SK-N-SH treated with all-trans-retinoic acid at 6 μM for 48 hours (cell line): ENCODE measurements around the gene ANO10.

Experiments used
- ATAC-seq: fragments of 200-7000 bp; cut with Tn5 transposase; 3 replicates; pipeline ENCODE4 v1.9.1; 2020; ENCODE audit warnings: mild to moderate bottlenecking, moderate library complexity
- ARNTL ChIP-seq: fragments of 450-650 bp; formaldehyde crosslinking; IDR thresholded peaks from 2 replicates; pipeline ENCODE4 v1.5.0; 2020; ENCODE audit warnings: low read depth, mild to moderate bottlenecking, moderate library complexity, borderline replicate concordance
- BACH2 ChIP-seq: fragments of 250-450 bp; sonication (Bioruptor Pico); IDR thresholded peaks from 2 replicates; pipeline ENCODE4 v1.9.0; 2021; ENCODE audit warnings: mild to moderate bottlenecking, borderline replicate concordance
- CREB5 ChIP-seq: fragments of 250-450 bp; sonication (Bioruptor Pico); IDR thresholded peaks from 2 replicates; pipeline ENCODE4 v1.5.1; 2020; ENCODE audit warnings: low read depth, mild to moderate bottlenecking, moderate library complexity
- CSDC2 ChIP-seq: fragments of 250-450 bp; sonication (Bioruptor Pico); IDR thresholded peaks from 2 replicates; pipeline ENCODE4 v1.5.0; 2020; ENCODE audit warnings: mild to moderate bottlenecking, moderate library complexity
- CSRNP3 ChIP-seq: fragments of 250-450 bp; sonication (Bioruptor Pico); IDR thresholded peaks from 2 replicates; pipeline ENCODE4 v1.5.1; 2021; ENCODE audit warnings: mild to moderate bottlenecking, moderate library complexity
- ESRRG ChIP-seq: fragments of 250-450 bp; sonication (Bioruptor Pico); IDR thresholded peaks from 2 replicates; pipeline ENCODE4 v1.6.1; 2021; ENCODE audit warnings: mild to moderate bottlenecking
- GLIS3 ChIP-seq: fragments of 250-450 bp; sonication (Bioruptor Pico); IDR thresholded peaks from 2 replicates; pipeline ENCODE4 v1.5.0; 2020; ENCODE audit warnings: mild to moderate bottlenecking, moderate library complexity
- OSR1 ChIP-seq: fragments of 250-450 bp; sonication (Bioruptor Pico); IDR thresholded peaks from 2 replicates; pipeline ENCODE4 v1.8.0; 2022; ENCODE audit warnings: moderate library complexity, mild to moderate bottlenecking, inconsistent platforms
- PATZ1 ChIP-seq: fragments of 250-450 bp; sonication (Bioruptor Pico); IDR thresholded peaks from 2 replicates; pipeline ENCODE4 v1.8.0; 2020; ENCODE audit warnings: mild to moderate bottlenecking, moderate library complexity, borderline replicate concordance
- POU6F1 ChIP-seq: fragments of 250-450 bp; sonication (Bioruptor Pico); IDR thresholded peaks from 2 replicates; pipeline ENCODE4 v1.8.0; 2021; ENCODE audit warnings: low read depth, mild to moderate bottlenecking, moderate library complexity, borderline replicate concordance
- PPARA ChIP-seq: fragments of 250-450 bp; sonication (Bioruptor Pico); IDR thresholded peaks from 2 replicates; pipeline ENCODE4 v1.5.0; 2020; ENCODE audit warnings: mild to moderate bottlenecking, borderline replicate concordance
- RARB ChIP-seq: fragments of 250-450 bp; sonication (Bioruptor Pico); IDR thresholded peaks from 2 replicates; pipeline ENCODE4 v1.8.0; 2021; ENCODE audit warnings: mild to moderate bottlenecking, moderate library complexity
- SNAI2 ChIP-seq: fragments of 250-450 bp; sonication (Bioruptor Pico); IDR thresholded peaks from 2 replicates; pipeline ENCODE4 v1.5.0; 2020; ENCODE audit warnings: mild to moderate bottlenecking, moderate library complexity
- TCF4 ChIP-seq: fragments of 250-450 bp; sonication (Bioruptor Pico); IDR thresholded peaks from 2 replicates; pipeline ENCODE4 v1.8.0; 2021; ENCODE audit warnings: mild to moderate bottlenecking, moderate library complexity, borderline replicate concordance
- TOX ChIP-seq: fragments of 250-450 bp; sonication (Bioruptor Pico); IDR thresholded peaks from 2 replicates; pipeline ENCODE4 v1.8.0; 2021; ENCODE audit warnings: mild to moderate bottlenecking, moderate library complexity, borderline replicate concordance
- TSHZ2 ChIP-seq: fragments of 250-450 bp; sonication (Bioruptor Pico); IDR thresholded peaks from 2 replicates; pipeline ENCODE4 v1.5.0; 2020; ENCODE audit warnings: mild to moderate bottlenecking, moderate library complexity
- ZFP3 ChIP-seq: fragments of 250-450 bp; sonication (Bioruptor Pico); IDR thresholded peaks from 2 replicates; pipeline ENCODE4 v1.5.0; 2020; ENCODE audit warnings: mild to moderate bottlenecking, moderate library complexity
- ZFP30 ChIP-seq: fragments of 450-650 bp; formaldehyde crosslinking; IDR thresholded peaks from 2 replicates; pipeline ENCODE4 v1.5.0; 2022; ENCODE audit warnings: mild to moderate bottlenecking, moderate library complexity
- ZNF565 ChIP-seq: fragments of 450-650 bp; formaldehyde crosslinking; conservative IDR thresholded peaks from 2 replicates; pipeline ENCODE4 v1.5.0; 2020; ENCODE audit warnings: low read depth, mild to moderate bottlenecking, moderate library complexity
- ZNF70 ChIP-seq: fragments of 450-650 bp; formaldehyde crosslinking; IDR thresholded peaks from 2 replicates; pipeline ENCODE4 v1.5.0; 2020; ENCODE audit warnings: mild to moderate bottlenecking, moderate library complexity
- ZNF8 ChIP-seq: fragments of 450-650 bp; formaldehyde crosslinking; IDR thresholded peaks from 2 replicates; pipeline ENCODE4 v1.5.0; 2020; ENCODE audit warnings: mild to moderate bottlenecking, moderate library complexity

The ANO10 gene

GRCh38 chr3:43632269-43632733 lies 10.5 kb upstream of the ANO10 start:
- peak; percentile 96 for ATAC-seq
- TF ChIP-seq BACH2 (CRISPR knock-in tag): no peak
- TF ChIP-seq ARNTL (CRISPR knock-in tag): no peak
- TF ChIP-seq TCF4 (CRISPR knock-in tag): no peak
- no peak for TF ChIP-seq PPARA (CRISPR knock-in tag)
- TF ChIP-seq CSDC2 (CRISPR knock-in tag): no peak
- no peak for TF ChIP-seq TSHZ2 (CRISPR knock-in tag)
- no peak for TF ChIP-seq TOX (CRISPR knock-in tag)
- no peak for TF ChIP-seq CREB5 (CRISPR knock-in tag)
- no peak for TF ChIP-seq ZNF565 (CRISPR knock-in tag)
- no peak for TF ChIP-seq GLIS3

- no peak for TF ChIP-seq ARNTL (CRISPR knock-in tag)
- TF ChIP-seq ZNF70 (CRISPR knock-in tag): no peak
- TF ChIP-seq ZFP3 (CRISPR knock-in tag): no peak
- TF ChIP-seq CSDC2 (CRISPR knock-in tag): no peak
- no peak for TF ChIP-seq CSRNP3 (CRISPR knock-in tag)
- TF ChIP-seq ZNF8 (CRISPR knock-in tag): no peak
- no peak for TF ChIP-seq GLIS3
- no peak for TF ChIP-seq POU6F1
- no peak for TF ChIP-seq TOX (CRISPR knock-in tag)
- TF ChIP-seq RARB: no peak
- TF ChIP-seq ZNF565 (CRISPR knock-in tag): no peak
- TF ChIP-seq PPARA (CRISPR knock-in tag): no peak
- TF ChIP-seq TCF4 (CRISPR knock-in tag): no peak
- ATAC-seq: no peak
These were observed 7.9 kb upstream of the ANO10 start for GRCh38 chr3:43629741-43630140.

GRCh38 chr3:43629257-43629656 lies 7.4 kb upstream of the ANO10 start:
- no peak for ATAC-seq
- no peak for TF ChIP-seq SNAI2 (CRISPR knock-in tag)
- TF ChIP-seq ZNF8 (CRISPR knock-in tag): no peak
- no peak for TF ChIP-seq GLIS3
- no peak for TF ChIP-seq PATZ1 (CRISPR knock-in tag)
- no peak for TF ChIP-seq OSR1 (CRISPR knock-in tag)
- TF ChIP-seq CREB5 (CRISPR knock-in tag): no peak
- TF ChIP-seq POU6F1: no peak
- TF ChIP-seq ZFP3 (CRISPR knock-in tag): no peak
- TF ChIP-seq ARNTL (CRISPR knock-in tag): no peak
- no peak for TF ChIP-seq CSDC2 (CRISPR knock-in tag)
- no peak for TF ChIP-seq ESRRG (CRISPR knock-in tag)
- TF ChIP-seq PPARA (CRISPR knock-in tag): no peak
- no peak for TF ChIP-seq ZFP30 (CRISPR knock-in tag)
- TF ChIP-seq TOX (CRISPR knock-in tag): no peak
- no peak for TF ChIP-seq ZNF70 (CRISPR knock-in tag)
- TF ChIP-seq BACH2 (CRISPR knock-in tag): no peak
- TF ChIP-seq, all 23 proteins: peak for 0
